GM20000 (cell line): Measurements from ENCODE around the gene NMRAL1.

Experiments used
- DNase-seq: peaks from one replicate; pipeline ENCODE4 v3.0.0; 2012; ENCODE audit warnings: low spot score
- CTCF ChIP-seq: IDR thresholded peaks from 2 replicates; pipeline ENCODE4 v1.5.1; 2012; ENCODE audit warnings: mild to moderate bottlenecking, control low read depth; ENCODE audit errors: extremely low read depth, missing control alignments

NMRAL1 gene

DNA sequence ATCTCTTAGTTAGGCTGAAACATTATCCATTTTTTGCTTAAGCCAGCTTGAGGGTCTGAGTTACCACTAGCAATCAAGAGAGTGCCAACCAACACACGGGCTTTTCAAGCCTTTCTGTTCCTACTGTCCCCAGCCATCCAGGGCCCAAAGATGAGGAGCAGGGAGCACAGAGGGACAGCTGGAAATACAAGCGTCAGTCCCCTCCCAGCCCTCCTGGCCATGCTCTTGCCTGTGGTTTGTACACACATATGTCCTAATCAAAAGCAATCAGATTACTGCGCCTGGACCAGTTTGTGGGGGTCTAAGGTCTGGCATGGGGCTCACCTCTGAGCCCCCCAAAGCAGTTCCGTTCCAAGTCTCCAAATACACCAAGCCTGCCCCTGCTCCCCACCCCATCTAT lies 61.6 kb downstream of the NMRAL1 start:
- DNase-seq: no peak
- no peak for TF ChIP-seq CTCF

- DNase-seq: no peak
- no peak for TF ChIP-seq CTCF
Measured at GRCh38 chr16:4412159-4412558, 62.3 kb downstream of the NMRAL1 start.
